Measurements from ENCODE around the gene JARID2.
A peak's percentile ranks its signal among the peaks of the same experiment; 100 is the strongest.
"Not testable (repeated sequence)": the region's sequence is repeated elsewhere in the genome, so short reads cannot be mapped to it uniquely, and the experiment has no call there.

The JARID2 gene

GRCh38 chr6:15296735-15297134, 50.9 kb downstream of the JARID2 start:
- H3K4me3 ChIP-seq (ENCODE audit: low read depth, low read length): no peak overlapping the region
- TF ChIP-seq CTCF (conservative IDR thresholded peaks at IDR 0.05; ENCODE audit: low read depth, low read length): no peak
- no peak for DNase-seq (ENCODE audit: low read depth)

GRCh38 chr6:15297167-15297566, 51.3 kb downstream of the JARID2 start:
- not testable (repeated sequence) for H3K4me3 ChIP-seq (ENCODE audit: low read depth, low read length); DNase-seq (ENCODE audit: low read depth)

GRCh38 chr6:15297895-15298590, 52.2 kb downstream of the JARID2 start:
- DNase-seq (ENCODE audit: low read depth): no peak
- no peak overlapping the region for H3K4me3 ChIP-seq (ENCODE audit: low read depth, low read length)
- no peak for TF ChIP-seq CTCF (conservative IDR thresholded peaks at IDR 0.05; ENCODE audit: low read depth, low read length)

GRCh38 chr6:15299430-15300131, 53.7 kb downstream of the JARID2 start:
- DNase-seq (ENCODE audit: low read depth): peak; percentile 49
- H3K4me3 ChIP-seq (ENCODE audit: low read depth, low read length): no peak overlapping the region
- no peak for TF ChIP-seq CTCF (conservative IDR thresholded peaks at IDR 0.05; ENCODE audit: low read depth, low read length)

GRCh38 chr6:15301179-15302006, 55.5 kb downstream of the JARID2 start:
- no peak overlapping the region for H3K4me3 ChIP-seq (ENCODE audit: low read depth, low read length)
- no peak for DNase-seq (ENCODE audit: low read depth)
- no peak for TF ChIP-seq CTCF (conservative IDR thresholded peaks at IDR 0.05; ENCODE audit: low read depth, low read length)

GRCh38 chr6:15303162-15303919, 57.5 kb downstream of the JARID2 start:
- H3K4me3 ChIP-seq (ENCODE audit: low read depth, low read length): no peak overlapping the region
- DNase-seq (ENCODE audit: low read depth): no peak
- no peak for TF ChIP-seq CTCF (conservative IDR thresholded peaks at IDR 0.05; ENCODE audit: low read depth, low read length)

- DNase-seq (ENCODE audit: low read depth): no peak
- H3K4me3 ChIP-seq (ENCODE audit: low read depth, low read length): no peak overlapping the region
- no peak for TF ChIP-seq CTCF (conservative IDR thresholded peaks at IDR 0.05; ENCODE audit: low read depth, low read length)
These were observed 58.0 kb downstream of the JARID2 start for GRCh38 chr6:15303920-15304291.
